HK-2 (cell line): ENCODE data around the gene PLXDC1.
"Not testable (repeated sequence)": the region's sequence is repeated elsewhere in the genome, so short reads cannot be mapped to it uniquely, and the experiment has no call there.

ENCODE experiments used
- DNase-seq: peaks from one replicate; pipeline ENCODE4 v3.0.0-alpha.2; 2018; ENCODE audit not compliant: unreplicated experiment

Gene PLXDC1

GRCh38 chr17:39063681-39064069 is 87.8 kb downstream of the PLXDC1 start:
- no peak for DNase-seq

- DNase-seq, result no peak
Measured at GRCh38 chr17:39062846-39063680, 88.4 kb downstream of the PLXDC1 start.

- no peak for DNase-seq
Measured at GRCh38 chr17:39058524-39058923, 92.9 kb downstream of the PLXDC1 start.

- no peak for DNase-seq
Measured at GRCh38 chr17:39057701-39058206, 93.7 kb downstream of the PLXDC1 start.

- DNase-seq, result no peak
Measured at GRCh38 chr17:39054111-39054645, 97.3 kb downstream of the PLXDC1 start.

GRCh38 chr17:39052423-39052822 is 99.0 kb downstream of the PLXDC1 start:
- DNase-seq, result not testable (repeated sequence)

- no peak for DNase-seq
Measured at GRCh38 chr17:39051001-39051585, 100.3 kb downstream of the PLXDC1 start.

GRCh38 chr17:39045948-39046679 is 105.3 kb downstream of the PLXDC1 start:
- no peak for DNase-seq

GRCh38 chr17:39036009-39036408 is 115.4 kb downstream of the PLXDC1 start:
- DNase-seq, result no peak

- not testable (repeated sequence) for DNase-seq
Measured at GRCh38 chr17:39035578-39035977, 115.9 kb downstream of the PLXDC1 start.

- DNase-seq, result no peak
Measured at GRCh38 chr17:39028690-39029089, 122.7 kb downstream of the PLXDC1 start.

- DNase-seq, result no peak
Measured at GRCh38 chr17:39027455-39028035, 123.9 kb downstream of the PLXDC1 start.

- DNase-seq, result no peak
Measured at GRCh38 chr17:39026980-39027451, 124.4 kb downstream of the PLXDC1 start.

GRCh38 chr17:39026346-39026745 is 125.1 kb downstream of the PLXDC1 start:
- not testable (repeated sequence) for DNase-seq

- no peak for DNase-seq
Measured at GRCh38 chr17:39022924-39023323, 128.5 kb downstream of the PLXDC1 start.

- not testable (repeated sequence) for DNase-seq
Measured at GRCh38 chr17:39020037-39020436, 131.4 kb downstream of the PLXDC1 start.

- no peak for DNase-seq
Measured at GRCh38 chr17:39018267-39019134, 132.9 kb downstream of the PLXDC1 start.

- DNase-seq, result no peak
Measured at GRCh38 chr17:39016193-39017153, 135.0 kb downstream of the PLXDC1 start.

- no peak for DNase-seq
Measured at GRCh38 chr17:39015546-39015935, 135.9 kb downstream of the PLXDC1 start.
